Adrenal gland (tissue), 5 donors: ENCODE results near the gene GPC6.

Source experiments
- POLR2A ChIP-seq, 2 donors: fragments of 450-650 bp; IDR thresholded peaks; one replicate each; pipeline ENCODE4 v1.6.1; 2017; ENCODE audit warnings: antibody characterized with exemption in 2 of 2, mild to moderate bottlenecking in 2 of 2, moderate library complexity in 1 of 2
- TF ChIP-seq, protein P1 (sequence below), 6 experiments: fragments of 450-650 bp in 4 of 6; fragments of 200-600 bp in 2 of 6; sonication (generic) in 1 of 6; IDR thresholded peaks; 1 replicate in 5 of 6; 2 replicates in 1 of 6; pipeline versions ENCODE4 v1.5.1 to v1.8.0; 2016 to 2021; ENCODE audit warnings: antibody characterized with exemption in 6 of 6, mild to moderate bottlenecking in 2 of 6, moderate library complexity in 1 of 6
- donor health status: DM: no; HTN: no; CAD: no.

GRCh38 chr13:94247890-94248289 lies 1021.3 kb downstream of the GPC6 start:
- no peak for TF ChIP-seq POLR2A (IDR thresholded peaks at IDR 0.05)
- TF ChIP-seq, protein P1, sequence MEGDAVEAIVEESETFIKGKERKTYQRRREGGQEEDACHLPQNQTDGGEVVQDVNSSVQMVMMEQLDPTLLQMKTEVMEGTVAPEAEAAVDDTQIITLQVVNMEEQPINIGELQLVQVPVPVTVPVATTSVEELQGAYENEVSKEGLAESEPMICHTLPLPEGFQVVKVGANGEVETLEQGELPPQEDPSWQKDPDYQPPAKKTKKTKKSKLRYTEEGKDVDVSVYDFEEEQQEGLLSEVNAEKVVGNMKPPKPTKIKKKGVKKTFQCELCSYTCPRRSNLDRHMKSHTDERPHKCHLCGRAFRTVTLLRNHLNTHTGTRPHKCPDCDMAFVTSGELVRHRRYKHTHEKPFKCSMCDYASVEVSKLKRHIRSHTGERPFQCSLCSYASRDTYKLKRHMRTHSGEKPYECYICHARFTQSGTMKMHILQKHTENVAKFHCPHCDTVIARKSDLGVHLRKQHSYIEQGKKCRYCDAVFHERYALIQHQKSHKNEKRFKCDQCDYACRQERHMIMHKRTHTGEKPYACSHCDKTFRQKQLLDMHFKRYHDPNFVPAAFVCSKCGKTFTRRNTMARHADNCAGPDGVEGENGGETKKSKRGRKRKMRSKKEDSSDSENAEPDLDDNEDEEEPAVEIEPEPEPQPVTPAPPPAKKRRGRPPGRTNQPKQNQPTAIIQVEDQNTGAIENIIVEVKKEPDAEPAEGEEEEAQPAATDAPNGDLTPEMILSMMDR (IDR thresholded peaks at IDR 0.05): no peak
